VCaP (cell line): Measurements from ENCODE around the gene TUBGCP5.

ENCODE experiments used
- H3K27ac ChIP-seq: fragments of 450-650 bp; 2 replicates; pipeline ENCODE4 v1.5.1; 2017
- TF ChIP-seq, protein P1 (sequence below): fragments of 450-650 bp; conservative IDR thresholded peaks from 2 replicates; pipeline ENCODE4 v1.5.1; 2017; ENCODE audit warnings: mild to moderate bottlenecking, moderate library complexity

TUBGCP5 gene

DNA sequence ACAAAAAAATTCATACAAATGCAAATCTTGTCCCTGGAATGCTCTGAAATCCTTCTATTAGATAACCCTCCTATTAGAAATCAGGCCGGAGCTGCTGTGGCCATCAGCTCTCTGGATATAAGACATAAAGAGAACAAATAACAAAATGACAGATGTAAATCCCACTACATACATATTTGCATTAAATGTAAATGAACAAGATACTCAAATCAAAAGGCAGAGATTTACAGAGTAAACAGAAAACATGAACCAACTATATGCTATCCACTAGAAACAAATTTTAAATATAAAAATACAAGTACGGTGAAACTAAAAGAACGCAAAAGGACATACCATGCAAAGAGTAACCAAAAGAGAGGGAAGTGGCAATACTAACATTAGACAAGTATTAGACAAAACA is 69.9 kb downstream of the TUBGCP5 start:
- no peak overlapping the region for H3K27ac ChIP-seq
- TF ChIP-seq, protein P1, sequence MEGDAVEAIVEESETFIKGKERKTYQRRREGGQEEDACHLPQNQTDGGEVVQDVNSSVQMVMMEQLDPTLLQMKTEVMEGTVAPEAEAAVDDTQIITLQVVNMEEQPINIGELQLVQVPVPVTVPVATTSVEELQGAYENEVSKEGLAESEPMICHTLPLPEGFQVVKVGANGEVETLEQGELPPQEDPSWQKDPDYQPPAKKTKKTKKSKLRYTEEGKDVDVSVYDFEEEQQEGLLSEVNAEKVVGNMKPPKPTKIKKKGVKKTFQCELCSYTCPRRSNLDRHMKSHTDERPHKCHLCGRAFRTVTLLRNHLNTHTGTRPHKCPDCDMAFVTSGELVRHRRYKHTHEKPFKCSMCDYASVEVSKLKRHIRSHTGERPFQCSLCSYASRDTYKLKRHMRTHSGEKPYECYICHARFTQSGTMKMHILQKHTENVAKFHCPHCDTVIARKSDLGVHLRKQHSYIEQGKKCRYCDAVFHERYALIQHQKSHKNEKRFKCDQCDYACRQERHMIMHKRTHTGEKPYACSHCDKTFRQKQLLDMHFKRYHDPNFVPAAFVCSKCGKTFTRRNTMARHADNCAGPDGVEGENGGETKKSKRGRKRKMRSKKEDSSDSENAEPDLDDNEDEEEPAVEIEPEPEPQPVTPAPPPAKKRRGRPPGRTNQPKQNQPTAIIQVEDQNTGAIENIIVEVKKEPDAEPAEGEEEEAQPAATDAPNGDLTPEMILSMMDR, result no peak

DNA sequence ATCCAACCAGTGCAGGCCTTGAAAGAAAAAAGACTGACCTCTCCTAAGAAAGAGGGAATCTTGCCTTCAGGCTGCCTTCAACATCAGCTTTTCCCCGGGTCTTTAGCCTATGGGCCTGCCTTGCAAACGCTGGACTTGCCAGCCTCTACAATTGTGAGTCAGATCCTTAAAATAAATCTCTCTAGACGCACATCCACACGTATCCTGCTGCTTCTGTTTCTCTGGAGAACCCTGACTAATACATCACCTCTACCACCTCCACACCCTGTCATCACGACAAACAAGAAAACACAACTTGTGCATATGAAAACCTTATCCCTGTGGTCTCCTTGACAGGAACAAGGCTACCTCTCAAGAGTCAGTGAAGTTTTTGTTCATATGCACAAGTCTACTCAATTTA is 71.0 kb downstream of the TUBGCP5 start:
- no peak overlapping the region for H3K27ac ChIP-seq
- TF ChIP-seq, protein P1, result no peak

DNA sequence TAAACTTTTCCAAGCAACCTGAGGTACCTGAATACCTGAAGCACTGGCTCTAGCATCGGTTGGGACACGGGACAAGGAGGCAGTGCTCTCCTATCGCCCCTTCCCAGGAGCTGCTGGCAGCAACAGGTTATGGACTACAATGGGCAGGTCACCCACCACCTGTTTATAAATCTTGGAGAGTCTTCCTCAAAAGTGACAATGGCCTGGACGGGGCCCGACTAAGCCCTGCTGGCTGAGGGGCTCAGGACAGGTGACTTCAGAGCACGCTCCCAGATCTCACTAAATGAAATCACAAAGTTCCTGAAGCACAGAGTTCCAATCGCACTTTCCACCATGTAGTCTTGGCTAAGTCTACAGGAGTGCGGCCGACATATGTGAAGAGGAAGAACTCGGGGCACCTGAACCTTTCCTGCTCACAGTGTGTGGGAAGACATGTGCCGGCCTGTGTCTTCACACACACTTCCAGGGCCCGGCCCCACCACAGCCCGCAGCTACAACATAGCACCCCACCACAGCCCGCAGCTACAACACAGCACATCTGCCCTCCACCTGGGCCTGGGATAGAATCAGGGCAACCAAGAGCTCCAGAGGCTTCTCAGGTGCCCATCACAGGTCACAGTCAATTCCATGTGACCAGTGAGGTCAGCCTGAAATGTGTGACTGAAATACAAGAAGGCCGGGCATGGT is 72.1 kb downstream of the TUBGCP5 start:
- H3K27ac ChIP-seq, result peak overlapping the region; percentile 61
- TF ChIP-seq, protein P1, result no peak

- peak overlapping the region; percentile 61 for H3K27ac ChIP-seq
- TF ChIP-seq, protein P1, result no peak
Observed at GRCh38 chr15:22966321-22967083, 72.9 kb downstream of the TUBGCP5 start.

- TF ChIP-seq, protein P1, result no peak
- no peak overlapping the region for H3K27ac ChIP-seq
Observed at GRCh38 chr15:22963641-22964040, 75.7 kb downstream of the TUBGCP5 start.

- TF ChIP-seq, protein P1, result no peak
- H3K27ac ChIP-seq, result 0 out of 2 replicates have a peak overlapping the region, but pooled peaks have one; percentile 42
Observed at GRCh38 chr15:22962611-22963010, 76.8 kb downstream of the TUBGCP5 start.

DNA sequence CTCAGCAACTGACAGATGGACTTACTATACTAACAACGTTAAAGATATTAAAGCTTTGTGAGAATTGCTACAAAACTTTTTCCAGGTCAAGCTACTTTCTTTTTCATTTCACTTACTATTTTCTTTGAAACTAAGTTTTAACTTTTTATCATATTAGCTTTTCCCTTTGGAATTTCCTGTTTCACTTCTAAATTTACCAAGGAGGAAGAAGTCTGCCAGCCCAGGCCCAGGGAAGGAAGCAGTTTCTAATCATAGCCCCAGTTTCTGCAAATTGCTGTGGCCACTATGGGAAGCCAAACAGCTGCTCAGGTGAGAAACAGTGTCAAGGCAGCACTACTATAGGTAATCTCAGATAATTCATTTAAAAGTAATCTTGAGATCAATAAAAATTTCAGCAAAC is 77.6 kb downstream of the TUBGCP5 start:
- H3K27ac ChIP-seq, result peak overlapping the region; percentile 42
- TF ChIP-seq, protein P1, result no peak
